GM23338 (cell line): ENCODE results near the gene RPL7A.

Source experiments
- EZH2 ChIP-seq: fragments of 200-600 bp; sonication (generic); IDR thresholded peaks from one replicate; pipeline ENCODE4 v1.8.0; 2017; ENCODE audit warnings: antibody characterized with exemption, mild to moderate bottlenecking, low read depth; ENCODE audit not compliant: unreplicated experiment
- EZH2phosphoT487 ChIP-seq: fragments of 200-600 bp; sonication (generic); IDR thresholded peaks from one replicate; pipeline ENCODE4 v1.8.1; 2018; ENCODE audit warnings: antibody characterized with exemption; ENCODE audit not compliant: unreplicated experiment
- NANOG ChIP-seq: IDR thresholded peaks from 2 replicates; pipeline ENCODE4 v1.6.1; 2016; ENCODE audit warnings: antibody characterized with exemption, borderline replicate concordance
- POLR2AphosphoS5 ChIP-seq: IDR thresholded peaks from 2 replicates; pipeline ENCODE4 v1.6.1; 2016; ENCODE audit warnings: antibody characterized with exemption, low read depth
- TF ChIP-seq, protein P1 (sequence below), 2 experiments: fragments of 200-600 bp in 1 of 2; sonication (generic) in 1 of 2; conservative IDR thresholded peaks; 2 replicates each; pipeline versions ENCODE4 v1.5.1 to v1.6.1; 2016 to 2017; ENCODE audit warnings: antibody characterized with exemption in 2 of 2, low read depth in 2 of 2, mild to moderate bottlenecking in 2 of 2, moderate library complexity in 1 of 2

DNA sequence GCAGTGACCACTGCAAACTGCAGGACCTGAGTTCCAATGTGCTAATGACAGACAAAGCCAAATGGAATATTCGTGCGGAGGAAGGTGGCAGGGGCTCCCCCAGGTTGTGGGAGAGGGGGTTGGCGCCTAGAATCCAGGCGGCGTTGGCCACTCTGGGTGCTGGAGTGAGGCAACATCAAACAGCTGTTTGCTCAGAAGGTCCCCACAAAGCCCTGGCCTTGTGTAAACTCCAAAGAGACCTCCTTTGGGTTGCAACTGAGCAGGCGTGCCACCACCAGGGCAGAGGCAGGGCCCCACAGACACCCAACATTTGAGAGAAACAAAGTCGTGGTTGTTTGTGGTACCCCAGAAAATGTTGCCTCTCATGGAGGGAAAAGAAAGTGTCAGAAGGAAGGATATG, 42.7 kb downstream of the RPL7A start:
- TF ChIP-seq, protein P1, sequence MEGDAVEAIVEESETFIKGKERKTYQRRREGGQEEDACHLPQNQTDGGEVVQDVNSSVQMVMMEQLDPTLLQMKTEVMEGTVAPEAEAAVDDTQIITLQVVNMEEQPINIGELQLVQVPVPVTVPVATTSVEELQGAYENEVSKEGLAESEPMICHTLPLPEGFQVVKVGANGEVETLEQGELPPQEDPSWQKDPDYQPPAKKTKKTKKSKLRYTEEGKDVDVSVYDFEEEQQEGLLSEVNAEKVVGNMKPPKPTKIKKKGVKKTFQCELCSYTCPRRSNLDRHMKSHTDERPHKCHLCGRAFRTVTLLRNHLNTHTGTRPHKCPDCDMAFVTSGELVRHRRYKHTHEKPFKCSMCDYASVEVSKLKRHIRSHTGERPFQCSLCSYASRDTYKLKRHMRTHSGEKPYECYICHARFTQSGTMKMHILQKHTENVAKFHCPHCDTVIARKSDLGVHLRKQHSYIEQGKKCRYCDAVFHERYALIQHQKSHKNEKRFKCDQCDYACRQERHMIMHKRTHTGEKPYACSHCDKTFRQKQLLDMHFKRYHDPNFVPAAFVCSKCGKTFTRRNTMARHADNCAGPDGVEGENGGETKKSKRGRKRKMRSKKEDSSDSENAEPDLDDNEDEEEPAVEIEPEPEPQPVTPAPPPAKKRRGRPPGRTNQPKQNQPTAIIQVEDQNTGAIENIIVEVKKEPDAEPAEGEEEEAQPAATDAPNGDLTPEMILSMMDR (conservative IDR thresholded peaks at IDR 0.05; ENCODE audit: low read depth in 2 of 2) = no peak
- TF ChIP-seq EZH2phosphoT487 (no peak), POLR2AphosphoS5 (no peak), EZH2 (no peak), NANOG (no peak)
